Measurements from ENCODE around the gene TP73.

The TP73 gene

GRCh38 chr1:3641816-3642215 is 10.5 kb upstream of the TP73 start:
- ChIA-PET CTCF (no interaction called here), POLR2A (no interaction called here)
- TF ChIP-seq NFRKB (IDR thresholded peaks at IDR 0.05) = no peak
- no peak for TF ChIP-seq L3MBTL2 (conservative IDR thresholded peaks at IDR 0.05)
- TF ChIP-seq BHLHE40 (IDR thresholded peaks at IDR 0.05; ENCODE audit: borderline replicate concordance) = no peak
- no peak for TF ChIP-seq FOXA1 (IDR thresholded peaks at IDR 0.05)
- no peak for TF ChIP-seq FOXK2 (IDR thresholded peaks at IDR 0.05)
- no peak for DNase-seq (ENCODE audit: extremely low spot score)

- ChIA-PET CTCF (no interaction called here), POLR2A (no interaction called here)
- DNase-seq (ENCODE audit: extremely low spot score) = no peak
- no peak for TF ChIP-seq FOXM1 (IDR thresholded peaks at IDR 0.05; ENCODE audit: borderline replicate concordance)
- TF ChIP-seq ARNT (IDR thresholded peaks at IDR 0.05) = no peak
- no peak for TF ChIP-seq LEF1 (IDR thresholded peaks at IDR 0.05; ENCODE audit: borderline replicate concordance)
- no peak for TF ChIP-seq ELF4 (IDR thresholded peaks at IDR 0.05)
- no peak for TF ChIP-seq ZNF384 (IDR thresholded peaks at IDR 0.05)
- TF ChIP-seq PKNOX1 (IDR thresholded peaks at IDR 0.05) = no peak
- no peak for TF ChIP-seq SUZ12 (IDR thresholded peaks at IDR 0.05)
- TF ChIP-seq FOXK2 (IDR thresholded peaks at IDR 0.05) = no peak
- TF ChIP-seq SP1 (IDR thresholded peaks at IDR 0.05) = no peak
- no peak for TF ChIP-seq TARDBP (IDR thresholded peaks at IDR 0.05)
- no peak for TF ChIP-seq HDGF (IDR thresholded peaks at IDR 0.05; ENCODE audit: borderline replicate concordance)
- no peak for TF ChIP-seq BHLHE40 (IDR thresholded peaks at IDR 0.05; ENCODE audit: borderline replicate concordance)
- TF ChIP-seq CTBP1 (IDR thresholded peaks at IDR 0.05; ENCODE audit: borderline replicate concordance) = no peak
- no peak for TF ChIP-seq NFRKB (IDR thresholded peaks at IDR 0.05)
- TF ChIP-seq FOXA1 (IDR thresholded peaks at IDR 0.05) = no peak
- no peak for TF ChIP-seq L3MBTL2 (conservative IDR thresholded peaks at IDR 0.05)
These were observed 9.2 kb upstream of the TP73 start for GRCh38 chr1:3642919-3643675.

- TF ChIP-seq ARNT (IDR thresholded peaks at IDR 0.05) (no peak), CTBP1 (IDR thresholded peaks at IDR 0.05; ENCODE audit: borderline replicate concordance) (no peak), ELF4 (IDR thresholded peaks at IDR 0.05) (no peak), SP1 (IDR thresholded peaks at IDR 0.05) (no peak), HDGF (IDR thresholded peaks at IDR 0.05; ENCODE audit: borderline replicate concordance) (no peak), ZNF384 (IDR thresholded peaks at IDR 0.05) (no peak), SUZ12 (IDR thresholded peaks at IDR 0.05) (no peak), TARDBP (IDR thresholded peaks at IDR 0.05) (no peak), L3MBTL2 (conservative IDR thresholded peaks at IDR 0.05) (no peak), NFRKB (IDR thresholded peaks at IDR 0.05) (no peak), FOXA1 (IDR thresholded peaks at IDR 0.05) (no peak), PKNOX1 (IDR thresholded peaks at IDR 0.05) (no peak), LEF1 (IDR thresholded peaks at IDR 0.05; ENCODE audit: borderline replicate concordance) (no peak), BHLHE40 (IDR thresholded peaks at IDR 0.05; ENCODE audit: borderline replicate concordance) (no peak), FOXK2 (IDR thresholded peaks at IDR 0.05) (no peak)
- DNase-seq (ENCODE audit: extremely low spot score) = no peak
- CTCF ChIA-PET = no interaction called here
- POLR2A ChIA-PET = no interaction called here
These were observed 8.0 kb upstream of the TP73 start for GRCh38 chr1:3644273-3644672.

- TF ChIP-seq LEF1 (IDR thresholded peaks at IDR 0.05; ENCODE audit: borderline replicate concordance) = no peak
- no peak for TF ChIP-seq NFRKB (IDR thresholded peaks at IDR 0.05)
- TF ChIP-seq ZNF384 (IDR thresholded peaks at IDR 0.05) = no peak
- TF ChIP-seq FOXM1 (IDR thresholded peaks at IDR 0.05; ENCODE audit: borderline replicate concordance) = no peak
- no peak for TF ChIP-seq FOXK2 (IDR thresholded peaks at IDR 0.05)
- no peak for TF ChIP-seq PKNOX1 (IDR thresholded peaks at IDR 0.05)
- TF ChIP-seq HDGF (IDR thresholded peaks at IDR 0.05; ENCODE audit: borderline replicate concordance) = no peak
- no peak for TF ChIP-seq TARDBP (IDR thresholded peaks at IDR 0.05)
- TF ChIP-seq ELF4 (IDR thresholded peaks at IDR 0.05) = no peak
- TF ChIP-seq L3MBTL2 (conservative IDR thresholded peaks at IDR 0.05) = no peak
- TF ChIP-seq FOXA1 (IDR thresholded peaks at IDR 0.05) = no peak
- TF ChIP-seq CTBP1 (IDR thresholded peaks at IDR 0.05; ENCODE audit: borderline replicate concordance) = no peak
- TF ChIP-seq ARNT (IDR thresholded peaks at IDR 0.05) = no peak
- TF ChIP-seq SP1 (IDR thresholded peaks at IDR 0.05) = no peak
- no peak for TF ChIP-seq SUZ12 (IDR thresholded peaks at IDR 0.05)
- no peak for TF ChIP-seq BHLHE40 (IDR thresholded peaks at IDR 0.05; ENCODE audit: borderline replicate concordance)
- no peak for DNase-seq (ENCODE audit: extremely low spot score)
- ChIA-PET CTCF (no interaction called here), POLR2A (no interaction called here)
These were observed 7.1 kb upstream of the TP73 start for GRCh38 chr1:3645247-3645646.

GRCh38 chr1:3645666-3646355 is 6.5 kb upstream of the TP73 start:
- ChIA-PET POLR2A (no interaction called here), CTCF (no interaction called here)
- no peak for DNase-seq (ENCODE audit: extremely low spot score)
- TF ChIP-seq ZNF384 (IDR thresholded peaks at IDR 0.05) (no peak), NFRKB (IDR thresholded peaks at IDR 0.05) (no peak), PKNOX1 (IDR thresholded peaks at IDR 0.05) (no peak), ELF4 (IDR thresholded peaks at IDR 0.05) (no peak), FOXA1 (IDR thresholded peaks at IDR 0.05) (no peak), FOXM1 (IDR thresholded peaks at IDR 0.05; ENCODE audit: borderline replicate concordance) (no peak), BHLHE40 (IDR thresholded peaks at IDR 0.05; ENCODE audit: borderline replicate concordance) (no peak), HDGF (IDR thresholded peaks at IDR 0.05; ENCODE audit: borderline replicate concordance) (no peak), SP1 (IDR thresholded peaks at IDR 0.05) (no peak), CTBP1 (IDR thresholded peaks at IDR 0.05; ENCODE audit: borderline replicate concordance) (no peak), TARDBP (IDR thresholded peaks at IDR 0.05) (no peak), LEF1 (IDR thresholded peaks at IDR 0.05; ENCODE audit: borderline replicate concordance) (no peak), FOXK2 (IDR thresholded peaks at IDR 0.05) (no peak), L3MBTL2 (conservative IDR thresholded peaks at IDR 0.05) (no peak), SUZ12 (IDR thresholded peaks at IDR 0.05) (no peak), ARNT (IDR thresholded peaks at IDR 0.05) (no peak)

Data from HEK293T (cell line).